GM18526 (cell line): Measurements from ENCODE around the gene TNP2.

Experiments used
- POLR2A ChIP-seq: IDR thresholded peaks from 3 replicates; pipeline ENCODE4 v1.6.1; 2011; ENCODE audit not compliant: insufficient read length; ENCODE audit errors: extremely low read depth

The TNP2 gene

GRCh38 chr16:11268921-11269375 lies at the start of gene TNP2:
Gene TNP2 (minus strand): TSS chr16:11269325. CDS start chr16:11269262, 63 bp downstream.
- TF ChIP-seq POLR2A: no peak

- TF ChIP-seq POLR2A: no peak
Observed at GRCh38 chr16:11318817-11319216, 49.7 kb upstream of the TNP2 start.

GRCh38 chr16:11316331-11317015 lies 47.3 kb upstream of the TNP2 start:
- no peak for TF ChIP-seq POLR2A

- no peak for TF ChIP-seq POLR2A
Observed at GRCh38 chr16:11315510-11315909, 46.4 kb upstream of the TNP2 start.

- no peak for TF ChIP-seq POLR2A
Observed at GRCh38 chr16:11314309-11314894, 45.3 kb upstream of the TNP2 start.

- no peak for TF ChIP-seq POLR2A
Observed at GRCh38 chr16:11313493-11314308, 44.6 kb upstream of the TNP2 start.

GRCh38 chr16:11312718-11313492 lies 43.8 kb upstream of the TNP2 start:
- TF ChIP-seq POLR2A: no peak

- TF ChIP-seq POLR2A: no peak
Observed at GRCh38 chr16:11310997-11311561, 42.0 kb upstream of the TNP2 start.

GRCh38 chr16:11310634-11310977 lies 41.5 kb upstream of the TNP2 start:
- TF ChIP-seq POLR2A: no peak

GRCh38 chr16:11309895-11310633 lies 40.9 kb upstream of the TNP2 start:
- no peak for TF ChIP-seq POLR2A

GRCh38 chr16:11308493-11309283 lies 39.6 kb upstream of the TNP2 start:
- no peak for TF ChIP-seq POLR2A

GRCh38 chr16:11307639-11308492 lies 38.7 kb upstream of the TNP2 start:
- no peak for TF ChIP-seq POLR2A
